ENCODE results near the gene CMYA5. TPM values are rescaled to one million over a fixed set of nuclear protein-coding genes. Genes with fewer than 3 reads are reported as not detected.
"Not testable (repeated sequence)": the region's sequence is repeated elsewhere in the genome, so short reads cannot be mapped to it uniquely, and the experiment has no call there.

The CMYA5 gene
- total RNA-seq, 1 experiment from 2014 or later: 0.22 TPM

GRCh38 chr5:79774855-79775237 is 85.2 kb downstream of the CMYA5 start (continued):
- no peak for TF ChIP-seq REST (IDR thresholded peaks at IDR 0.05; ENCODE audit: low read depth)
- TF ChIP-seq EZH2 (IDR thresholded peaks at IDR 0.05): no peak
- TF ChIP-seq YY1 (IDR thresholded peaks at IDR 0.05; ENCODE audit: extremely low read depth, insufficient replicate concordance, low read depth, low read length): no peak

DNA sequence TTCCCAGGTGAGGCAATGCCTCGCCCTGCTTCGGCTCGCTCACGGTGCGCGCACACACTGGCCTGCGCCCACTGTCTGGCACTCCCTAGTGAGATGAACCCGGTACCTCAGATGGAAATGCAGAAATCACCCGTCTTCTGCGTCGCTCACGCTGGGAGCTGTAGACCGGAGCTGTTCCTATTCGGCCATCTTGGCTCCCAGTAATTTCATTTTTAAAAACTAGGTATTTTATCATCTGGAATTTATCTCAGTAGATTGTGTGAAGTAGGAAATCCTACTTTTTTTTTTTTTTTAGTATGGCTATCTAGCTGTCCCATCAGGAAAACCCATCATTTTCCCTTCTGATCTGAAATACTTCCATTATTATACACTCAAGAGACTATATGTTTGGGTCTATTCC is 95.1 kb downstream of the CMYA5 start:
- DNase-seq (ENCODE audit: low read depth, low spot score); intact Hi-C loops (cut with micrococcal nuclease); RAD21 ChIA-PET (ENCODE audit: low non-redundant PET in 1 of 2, low total read pairs in 2 of 2, uncharacterized antibody in 2 of 2, unreplicated experiment in 2 of 2); POLR2A ChIA-PET; H3K4me1 ChIP-seq (ENCODE audit: control insufficient read depth in 1 of 2, insufficient read depth in 2 of 2, low read length in 2 of 2); H3K9me2 ChIP-seq (ENCODE audit: insufficient read depth); H3K27me3 ChIP-seq (ENCODE audit: insufficient read depth, low read length); CTCF ChIA-PET; H3K79me2 ChIP-seq (ENCODE audit: insufficient read depth, low read length); H3K36me3 ChIP-seq (ENCODE audit: control insufficient read depth in 1 of 2, insufficient read depth in 2 of 2, low read length in 2 of 2); H3K9me3 ChIP-seq (ENCODE audit: control insufficient read depth in 1 of 2, insufficient read depth in 1 of 2, low read depth in 1 of 2, low read length in 2 of 2); H4K20me1 ChIP-seq (ENCODE audit: insufficient read depth); ATAC-seq; H3K27ac ChIP-seq (ENCODE audit: low read depth, low read length); H3K4me2 ChIP-seq (ENCODE audit: low read length); BruUV-seq (replicated peaks); H3K4me3 ChIP-seq (replicated peaks in 1 of 2; ENCODE audit: low read depth in 1 of 2, low read length in 2 of 2); H3K9ac ChIP-seq (ENCODE audit: low read length); H2AFZ ChIP-seq (ENCODE audit: low read depth, low read length, poor library complexity, severe bottlenecking): not testable (repeated sequence)

DNA sequence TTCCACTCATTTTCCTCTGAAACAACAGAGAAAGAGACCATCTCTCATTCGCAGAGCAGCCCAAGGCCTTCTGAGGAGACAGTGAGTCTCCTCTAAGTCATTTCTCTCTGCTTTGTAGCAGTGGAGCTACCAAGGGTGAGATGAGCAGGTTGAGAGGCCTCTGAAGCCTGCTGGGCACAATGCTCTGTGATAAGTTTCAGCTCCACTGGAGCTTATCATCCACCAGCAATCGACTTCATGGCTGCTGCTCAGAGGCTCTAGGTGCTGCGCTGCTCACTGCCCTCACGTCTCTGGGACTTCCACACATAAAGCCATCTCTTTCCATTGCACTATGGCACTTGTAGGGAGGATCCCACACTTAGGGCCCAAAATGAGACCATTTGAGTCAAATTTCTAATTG is 96.3 kb downstream of the CMYA5 start:
- H2AFZ ChIP-seq (ENCODE audit: low read depth, low read length, poor library complexity, severe bottlenecking): no peak overlapping the region
- H3K9me3 ChIP-seq (ENCODE audit: control insufficient read depth in 1 of 2, insufficient read depth in 1 of 2, low read depth in 1 of 2, low read length in 2 of 2): no peaks in the 10 kb centered on the region
- RAD21 ChIA-PET (ENCODE audit: low non-redundant PET in 1 of 2, low total read pairs in 2 of 2, uncharacterized antibody in 2 of 2, unreplicated experiment in 2 of 2): no interaction called here
- intact Hi-C loops (cut with micrococcal nuclease): no loop called here
- no peak for DNase-seq (ENCODE audit: low read depth, low spot score)
- POLR2A ChIA-PET: no interaction called here
- no peak for ATAC-seq
- H3K4me1 ChIP-seq (ENCODE audit: control insufficient read depth in 1 of 2, insufficient read depth in 2 of 2, low read length in 2 of 2): no peaks in the 10 kb centered on the region
- H3K4me3 ChIP-seq (replicated peaks in 1 of 2; ENCODE audit: low read depth in 1 of 2, low read length in 2 of 2): no peak overlapping the region
- H3K79me2 ChIP-seq (ENCODE audit: insufficient read depth, low read length): no peaks in the 10 kb centered on the region
- no peak overlapping the region for H3K27ac ChIP-seq (ENCODE audit: low read depth, low read length)
- no peak overlapping the region for H3K4me2 ChIP-seq (ENCODE audit: low read length)
- BruUV-seq (replicated peaks): no TSS peak
- H3K9ac ChIP-seq (ENCODE audit: low read length): no peak overlapping the region
- H3K27me3 ChIP-seq (ENCODE audit: insufficient read depth, low read length): no peaks in the 10 kb centered on the region
- H3K36me3 ChIP-seq (ENCODE audit: control insufficient read depth in 1 of 2, insufficient read depth in 2 of 2, low read length in 2 of 2): no peaks in the 10 kb centered on the region
- CTCF ChIA-PET: no interaction called here
- H3K9me2 ChIP-seq (ENCODE audit: insufficient read depth): no peaks in the 10 kb centered on the region
- no peaks in the 10 kb centered on the region for H4K20me1 ChIP-seq (ENCODE audit: insufficient read depth)
- TF ChIP-seq ATF3 (IDR thresholded peaks at IDR 0.05) (no peak), TCF7L2 (IDR thresholded peaks at IDR 0.05; ENCODE audit: borderline replicate concordance, extremely low read depth, insufficient read depth, insufficient read length) (no peak), SRF (IDR thresholded peaks at IDR 0.05; ENCODE audit: low read depth) (no peak), EZH2 (IDR thresholded peaks at IDR 0.05) (no peak), RAD21 (IDR thresholded peaks at IDR 0.05; ENCODE audit: low read depth) (no peak), JUND (IDR thresholded peaks at IDR 0.05) (no peak), ZNF274 (IDR thresholded peaks at IDR 0.05; ENCODE audit: low read depth, low read length) (no peak)
- TF ChIP-seq, protein P1, sequence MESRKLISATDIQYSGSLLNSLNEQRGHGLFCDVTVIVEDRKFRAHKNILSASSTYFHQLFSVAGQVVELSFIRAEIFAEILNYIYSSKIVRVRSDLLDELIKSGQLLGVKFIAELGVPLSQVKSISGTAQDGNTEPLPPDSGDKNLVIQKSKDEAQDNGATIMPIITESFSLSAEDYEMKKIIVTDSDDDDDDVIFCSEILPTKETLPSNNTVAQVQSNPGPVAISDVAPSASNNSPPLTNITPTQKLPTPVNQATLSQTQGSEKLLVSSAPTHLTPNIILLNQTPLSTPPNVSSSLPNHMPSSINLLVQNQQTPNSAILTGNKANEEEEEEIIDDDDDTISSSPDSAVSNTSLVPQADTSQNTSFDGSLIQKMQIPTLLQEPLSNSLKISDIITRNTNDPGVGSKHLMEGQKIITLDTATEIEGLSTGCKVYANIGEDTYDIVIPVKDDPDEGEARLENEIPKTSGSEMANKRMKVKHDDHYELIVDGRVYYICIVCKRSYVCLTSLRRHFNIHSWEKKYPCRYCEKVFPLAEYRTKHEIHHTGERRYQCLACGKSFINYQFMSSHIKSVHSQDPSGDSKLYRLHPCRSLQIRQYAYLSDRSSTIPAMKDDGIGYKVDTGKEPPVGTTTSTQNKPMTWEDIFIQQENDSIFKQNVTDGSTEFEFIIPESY (IDR thresholded peaks at IDR 0.05; ENCODE audit: extremely low read depth, insufficient replicate concordance, low read length): no peak
- TF ChIP-seq, protein P2, sequence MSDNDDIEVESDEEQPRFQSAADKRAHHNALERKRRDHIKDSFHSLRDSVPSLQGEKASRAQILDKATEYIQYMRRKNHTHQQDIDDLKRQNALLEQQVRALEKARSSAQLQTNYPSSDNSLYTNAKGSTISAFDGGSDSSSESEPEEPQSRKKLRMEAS (IDR thresholded peaks at IDR 0.05): no peak

All from HCT116 (cell line).